HG03571 (cell line): ENCODE results near the gene PROCR.
"Not testable (repeated sequence)": the region's sequence is repeated elsewhere in the genome, so short reads cannot be mapped to it uniquely, and the experiment has no call there.

Experiments used
- ATAC-seq: cut with Tn5 transposase; IDR thresholded peaks from one replicate; pipeline ENCODE4 v1.9.1; 2021; ENCODE audit not compliant: unreplicated experiment

Gene PROCR

DNA sequence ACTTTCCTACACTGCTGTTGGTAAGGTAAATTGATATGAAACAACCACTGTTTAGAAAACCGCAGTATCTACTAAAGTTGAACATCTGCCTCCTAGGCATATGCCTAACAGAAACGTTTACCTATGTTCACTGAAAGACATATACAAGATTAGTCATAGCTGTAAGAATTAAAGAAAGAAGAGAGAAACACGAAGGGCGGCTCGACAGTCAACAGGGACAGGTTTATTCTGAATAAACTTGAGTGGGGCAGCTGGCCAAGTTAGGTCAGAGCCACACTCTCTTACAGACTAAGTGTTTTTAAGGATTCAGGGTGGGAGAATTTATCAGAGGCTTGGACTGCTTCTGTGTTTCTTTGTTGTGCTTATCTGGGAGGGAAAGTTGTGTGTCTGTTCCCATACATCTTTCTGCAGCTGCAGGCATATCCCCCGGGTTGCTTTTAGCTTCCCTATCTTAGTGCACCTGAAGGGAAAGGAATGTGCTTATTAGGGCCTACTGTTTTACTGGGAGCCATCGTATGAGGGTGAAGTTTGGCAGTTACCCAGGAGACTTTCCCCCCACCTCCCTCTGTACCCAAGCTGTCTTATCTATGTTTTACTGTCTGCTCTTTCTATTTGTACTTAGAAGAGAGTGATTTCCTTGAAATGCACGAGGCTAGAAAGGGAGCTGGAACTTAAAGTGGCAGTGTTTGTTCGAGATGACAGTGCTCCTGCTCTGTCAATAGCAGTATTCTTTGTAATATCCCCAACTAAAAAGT is 20.4 kb downstream of the PROCR start:
- ATAC-seq = no peak

DNA sequence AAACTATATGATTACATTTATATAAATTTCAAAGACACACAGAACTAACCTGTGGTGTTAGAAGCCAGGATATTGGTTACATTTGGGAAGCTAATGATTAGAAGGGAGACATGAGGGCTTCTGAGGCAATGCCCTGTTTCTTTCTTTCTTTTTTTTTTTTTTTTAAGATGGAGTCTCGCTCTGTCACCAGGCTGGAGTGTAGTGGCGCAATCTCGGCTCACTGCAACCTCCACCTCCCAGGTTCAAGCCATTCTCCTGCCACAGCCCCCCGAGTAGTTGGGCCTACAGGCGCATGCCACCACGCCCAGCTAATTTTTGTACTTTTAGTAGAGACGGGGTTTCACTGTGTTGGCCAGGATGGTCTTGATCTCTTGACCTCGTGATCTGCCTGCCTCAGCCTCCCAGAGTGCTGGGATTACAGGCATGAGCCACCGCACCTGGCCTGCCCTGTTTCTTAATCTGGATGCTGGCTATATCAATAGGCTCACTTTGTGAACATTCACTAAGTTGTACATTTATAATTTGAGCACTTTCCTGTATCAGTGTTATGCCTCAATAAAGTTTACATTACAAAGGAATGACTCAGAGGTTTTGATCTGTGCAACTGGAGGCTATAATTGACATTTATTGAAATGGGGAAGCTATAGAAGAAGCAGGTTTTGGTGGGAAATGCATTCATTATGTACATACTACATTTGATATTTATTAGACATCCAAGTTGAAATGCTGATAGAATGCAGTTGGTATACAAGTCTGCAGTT is 21.3 kb downstream of the PROCR start:
- not testable (repeated sequence) for ATAC-seq

DNA sequence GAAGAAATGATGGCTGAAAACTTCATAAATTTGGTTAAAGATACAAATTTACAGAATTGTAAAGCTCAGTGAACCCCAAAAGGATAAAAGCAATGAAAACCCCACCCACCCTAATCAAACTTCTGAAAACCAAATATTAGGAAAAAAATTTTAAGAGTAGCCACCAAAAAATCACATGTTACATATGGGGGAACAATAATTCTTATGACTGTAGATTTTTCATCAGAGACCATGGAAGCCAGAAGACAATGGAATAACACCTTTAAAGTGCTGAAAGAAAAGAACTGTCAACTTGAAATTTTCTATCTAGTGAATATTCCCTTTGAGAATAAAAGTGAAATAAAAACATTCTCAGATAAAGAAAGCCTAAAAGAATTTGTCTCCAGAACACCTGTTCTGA is 24.4 kb downstream of the PROCR start:
- ATAC-seq = no peak

DNA sequence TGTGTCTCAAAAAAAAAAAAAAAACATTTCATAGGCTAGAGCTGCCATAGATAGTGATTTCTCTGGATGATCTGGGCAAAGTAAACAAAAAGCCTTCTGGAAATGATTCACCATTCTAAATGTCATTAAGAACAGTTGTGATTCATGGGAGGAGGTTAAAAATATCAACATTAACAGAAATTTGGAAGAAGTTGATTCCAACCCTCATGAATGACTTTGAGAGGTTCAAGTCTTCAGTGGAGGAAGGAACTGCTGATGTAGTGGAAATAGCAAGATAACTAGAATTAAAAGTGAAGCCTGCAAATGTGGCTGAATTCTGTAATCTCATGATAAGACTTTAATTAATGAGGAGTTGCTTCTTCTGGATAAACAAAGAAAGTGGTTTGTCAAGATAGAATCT is 27.9 kb downstream of the PROCR start:
- ATAC-seq = no peak

DNA sequence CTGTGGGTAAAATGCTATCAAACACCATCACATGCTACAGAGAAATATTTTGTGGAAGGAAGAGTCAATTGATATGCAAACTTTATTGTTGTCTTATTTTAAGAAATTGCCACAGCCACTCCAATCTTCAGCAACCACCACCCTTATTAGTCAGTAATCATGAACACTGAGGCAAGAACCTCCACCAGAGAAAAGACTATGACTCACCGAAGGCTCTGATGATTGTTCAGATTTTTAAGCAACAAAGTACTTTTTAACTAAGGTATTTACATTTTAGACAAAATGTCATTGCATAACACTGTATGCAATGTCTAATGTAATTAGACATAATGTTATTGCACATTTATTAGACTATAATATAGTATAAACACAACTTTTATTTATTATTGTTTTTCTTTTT is 28.4 kb downstream of the PROCR start:
- no peak for ATAC-seq

DNA sequence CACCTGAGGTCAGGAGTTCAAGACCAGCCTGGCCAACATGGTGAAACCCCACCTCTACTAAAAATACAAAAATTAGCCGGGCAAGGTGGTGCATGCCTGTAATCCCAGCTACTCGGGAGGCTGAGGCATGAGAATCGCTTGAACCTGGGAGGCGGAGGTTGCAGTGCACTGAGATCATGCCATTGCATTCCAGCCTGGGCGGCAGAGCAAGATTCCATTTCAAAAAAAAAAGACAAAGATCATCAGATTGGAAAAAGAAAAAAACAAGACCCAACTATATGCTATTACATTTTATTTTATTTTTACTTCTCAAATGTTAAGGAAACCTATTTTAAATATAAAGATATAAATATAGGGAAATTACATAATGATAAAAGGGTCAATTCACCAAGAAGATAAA is 29.6 kb downstream of the PROCR start:
- ATAC-seq = not testable (repeated sequence)

DNA sequence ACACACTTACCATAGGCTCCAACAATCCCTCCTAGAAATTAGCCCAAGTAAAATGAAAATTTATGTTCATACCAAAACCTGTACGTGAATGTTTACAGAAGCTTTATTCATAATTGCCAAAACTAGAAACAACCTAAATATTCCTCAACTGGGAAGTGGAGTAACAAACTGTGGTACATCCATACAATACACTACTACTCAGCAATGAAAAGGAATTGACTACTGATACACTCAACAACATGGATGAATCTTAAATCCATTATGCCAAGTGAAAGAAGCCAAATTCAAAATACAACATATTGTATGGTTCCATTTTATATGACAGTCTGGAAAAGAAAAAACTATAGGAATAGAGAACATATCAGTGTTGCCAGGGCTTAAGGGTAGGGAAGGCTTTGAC is 34.9 kb downstream of the PROCR start:
- ATAC-seq = no peak

DNA sequence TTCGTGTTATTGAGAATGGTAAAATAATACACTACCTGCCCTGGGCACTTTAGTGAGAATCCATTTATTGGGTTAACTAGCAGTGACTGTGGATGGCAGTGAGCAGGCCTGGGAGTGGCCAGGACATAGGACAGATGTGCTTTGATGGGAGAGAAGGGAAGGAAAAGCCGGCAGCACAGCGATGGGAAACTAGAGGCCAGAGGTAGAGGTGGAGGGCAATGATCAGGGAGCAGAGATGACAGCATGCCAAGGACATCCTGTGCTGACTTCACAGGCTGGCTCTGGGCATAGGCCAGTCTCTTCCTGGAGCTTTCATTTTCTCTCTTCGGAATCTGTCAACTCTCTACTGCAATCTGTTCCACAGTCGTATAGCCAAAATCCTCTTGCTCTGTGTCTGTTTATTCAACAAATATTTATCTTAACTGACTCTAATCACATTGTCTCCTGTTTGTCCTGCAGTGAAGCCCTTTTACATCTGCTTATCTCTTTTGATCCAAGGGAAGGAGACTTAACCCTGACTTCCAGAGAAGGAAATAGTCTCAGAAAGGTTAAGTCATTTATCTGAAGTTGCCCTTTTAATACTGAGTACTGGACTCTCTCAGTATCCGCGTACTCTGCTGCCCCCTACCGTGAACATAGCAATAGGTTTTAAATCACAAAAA is 36.2 kb downstream of the PROCR start:
- ATAC-seq = no peak

DNA sequence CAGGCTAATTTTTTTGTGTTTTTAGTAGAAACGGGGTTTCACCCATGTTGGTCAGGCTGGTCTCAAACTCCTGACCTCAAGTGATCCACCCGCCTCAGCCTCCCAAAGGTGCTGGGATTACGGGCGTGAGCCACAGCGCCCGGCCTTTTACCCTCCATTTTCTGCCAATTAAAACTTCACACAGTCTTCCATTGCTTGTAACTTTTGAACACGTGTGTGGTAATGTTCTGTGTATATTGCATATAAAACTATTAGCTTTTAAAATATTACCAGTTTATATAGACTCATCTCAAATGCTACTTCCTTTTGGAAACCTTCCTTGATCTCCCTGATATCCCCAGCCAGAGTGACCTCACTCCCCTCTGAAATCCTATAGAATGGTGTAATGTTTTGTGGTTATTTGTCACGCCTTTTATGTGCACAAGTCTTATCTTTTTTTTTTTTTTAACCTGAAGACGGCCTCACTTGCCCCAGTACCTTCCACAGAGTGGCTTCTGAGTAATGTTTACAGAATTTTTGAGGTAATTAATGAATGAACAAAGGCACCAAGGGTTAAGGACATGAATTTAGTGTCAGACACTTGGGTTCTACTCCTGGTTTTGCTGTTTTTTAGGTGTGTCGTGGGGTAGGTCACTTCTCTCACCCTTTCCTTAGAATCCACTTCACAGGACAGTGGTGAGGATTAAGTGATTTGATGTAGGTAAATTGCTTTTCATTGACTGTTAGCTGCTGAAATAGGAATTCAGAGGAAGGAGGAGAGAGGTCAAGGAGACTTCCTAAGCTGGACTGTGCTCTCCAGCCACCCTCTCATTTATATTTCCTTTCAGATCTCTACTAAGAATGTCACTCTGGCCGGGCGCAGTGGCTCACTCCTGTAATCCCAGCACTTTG is 43.4 kb downstream of the PROCR start:
- no peak for ATAC-seq

DNA sequence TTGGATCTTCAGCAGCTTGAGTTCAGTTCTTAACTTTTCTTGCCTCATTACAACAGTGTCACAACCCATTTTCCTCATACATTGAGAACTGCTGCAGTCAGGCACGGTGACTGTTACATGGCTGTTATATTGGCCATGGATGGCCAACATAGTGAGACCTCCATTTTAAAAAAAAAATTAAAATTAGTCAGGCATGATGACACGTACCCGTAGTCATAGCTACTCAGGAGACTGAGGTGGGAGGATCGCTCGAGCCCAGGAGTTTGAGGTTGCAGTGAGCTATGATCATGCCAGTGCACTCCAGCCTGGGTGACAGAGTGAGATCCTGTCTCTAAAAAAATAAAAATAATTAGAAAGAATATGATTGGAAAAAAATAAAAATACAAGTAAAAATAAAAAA is 44.7 kb downstream of the PROCR start:
- no peak for ATAC-seq

DNA sequence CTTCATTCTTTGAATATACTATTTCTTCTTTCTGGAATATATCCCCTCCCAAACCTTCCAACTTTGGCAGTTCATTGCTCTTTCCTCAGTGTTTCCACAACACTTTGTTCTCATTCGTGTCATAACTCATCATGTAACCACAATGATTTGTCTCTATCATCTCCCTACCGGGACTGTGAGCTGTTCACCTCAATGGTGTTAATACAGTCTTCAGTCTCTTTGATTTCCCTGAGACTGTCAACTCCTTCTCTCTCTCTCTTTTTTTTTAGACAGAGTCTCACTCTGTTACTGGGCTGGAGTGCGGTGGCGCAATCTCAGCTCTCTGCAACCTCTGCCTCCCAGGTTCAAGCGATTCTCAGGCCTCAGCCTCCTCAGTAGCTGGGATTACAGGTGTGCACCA is 52.1 kb downstream of the PROCR start:
- no peak for ATAC-seq

DNA sequence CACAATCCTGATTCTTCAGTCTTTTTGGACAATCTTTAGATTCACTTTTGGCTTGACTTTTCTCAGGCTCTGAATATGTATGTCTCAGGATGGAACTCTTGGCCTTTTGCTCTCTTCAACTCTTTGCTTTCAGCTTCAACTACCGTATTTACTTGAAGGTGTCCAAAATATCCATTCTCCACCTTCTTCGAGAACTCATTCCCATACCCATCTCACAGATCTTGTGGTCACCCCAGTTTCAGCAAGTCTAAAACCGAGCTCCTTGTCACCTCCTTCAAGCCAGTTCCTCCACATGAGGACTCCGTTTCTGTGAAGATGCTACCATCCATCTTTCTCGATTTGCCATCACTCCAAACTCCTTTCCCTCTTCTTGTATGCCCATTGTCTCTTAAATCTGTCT is 52.7 kb downstream of the PROCR start:
- no peak for ATAC-seq

DNA sequence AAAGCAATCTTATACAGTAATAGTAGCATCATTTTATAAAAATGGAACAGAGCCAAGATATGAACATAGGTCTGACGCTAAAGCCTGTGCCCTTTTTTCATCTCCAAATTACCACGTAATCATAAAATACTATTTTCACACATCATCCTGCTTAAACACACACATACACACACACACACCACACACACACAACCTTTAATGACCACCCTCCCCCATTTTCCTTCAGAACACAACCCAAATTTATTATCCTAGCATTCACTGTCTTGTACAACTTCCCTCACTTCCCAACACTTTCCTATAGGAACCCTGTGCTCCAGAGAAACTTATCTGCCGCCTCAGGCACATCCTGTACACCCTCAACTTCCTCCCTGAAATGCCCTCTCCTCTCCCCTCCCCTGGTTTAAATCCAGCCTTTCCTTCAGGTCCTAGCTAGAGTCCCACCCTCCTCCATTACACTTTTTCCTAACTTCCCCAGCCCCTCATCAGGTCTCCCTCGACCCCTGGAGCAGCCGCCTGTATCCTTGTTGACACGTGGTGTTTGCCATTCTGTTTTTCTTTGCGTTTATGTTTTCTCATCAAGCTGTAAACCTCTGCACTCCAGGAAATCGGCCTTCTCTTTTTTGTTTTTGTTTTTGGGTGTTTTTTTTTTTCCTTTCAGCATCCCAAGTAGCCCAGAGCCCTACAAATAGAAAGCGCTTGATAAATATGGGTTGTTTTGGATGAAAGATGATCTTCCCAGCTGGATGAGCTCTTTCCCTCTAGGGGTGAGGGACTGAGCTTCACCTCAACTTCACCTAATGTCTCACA is 53.6 kb downstream of the PROCR start:
- no peak for ATAC-seq

DNA sequence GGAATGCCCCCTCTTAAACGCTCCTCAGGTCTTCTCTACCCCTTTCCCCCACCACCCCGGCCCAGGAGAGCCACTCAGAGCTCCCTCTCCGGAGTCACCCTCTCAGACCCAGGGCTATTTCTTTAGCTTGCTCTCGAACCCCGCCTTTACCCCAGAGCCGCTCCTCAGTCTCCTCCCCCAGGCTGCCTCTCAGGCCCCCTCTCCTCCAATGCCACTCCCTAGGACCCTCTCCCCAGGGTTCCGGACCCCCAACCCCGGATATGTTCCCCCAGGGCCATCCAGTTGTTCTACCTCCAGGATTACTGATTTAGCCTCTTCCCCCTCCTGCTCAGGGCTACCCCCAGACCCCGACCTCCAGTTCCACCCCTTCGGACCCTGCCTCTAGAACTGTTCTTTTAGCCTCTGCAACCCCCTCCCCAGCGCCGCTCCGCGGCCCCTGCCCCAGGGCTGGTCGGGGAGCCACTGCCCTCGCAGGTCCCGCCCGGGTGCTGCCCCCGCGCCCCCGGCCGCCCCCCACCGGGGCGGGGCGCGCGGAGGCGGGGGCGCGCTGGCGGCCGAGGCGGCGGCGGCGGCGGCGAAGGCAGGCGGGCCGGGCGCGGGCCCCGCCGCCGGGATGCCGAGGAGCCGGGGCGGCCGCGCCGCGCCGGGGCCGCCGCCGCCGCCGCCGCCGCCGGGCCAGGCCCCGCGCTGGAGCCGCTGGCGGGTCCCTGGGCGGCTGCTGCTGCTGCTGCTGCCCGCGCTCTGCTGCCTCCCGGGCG is 54.4 kb downstream of the PROCR start, which contains the start of gene MMP24:
Gene MMP24, plus strand, starts transcription at position 565 of the 758 bp plus-strand sequence. Its CDS starts 49 bp downstream, at position 614.
- no peak for ATAC-seq
